GM18858 (cell line): Measurements from ENCODE around the gene CEP350.
A peak's percentile ranks its signal among the peaks of the same experiment; 100 is the strongest.
"Not testable (repeated sequence)": the region's sequence is repeated elsewhere in the genome, so short reads cannot be mapped to it uniquely, and the experiment has no call there.

Experiments
- ATAC-seq: cut with Tn5 transposase; IDR thresholded peaks from one replicate; pipeline ENCODE4 v1.9.1; 2021; ENCODE audit not compliant: unreplicated experiment

CEP350 gene

GRCh38 chr1:179990847-179991246 is 36.2 kb downstream of the CEP350 start:
- ATAC-seq, result no peak

DNA sequence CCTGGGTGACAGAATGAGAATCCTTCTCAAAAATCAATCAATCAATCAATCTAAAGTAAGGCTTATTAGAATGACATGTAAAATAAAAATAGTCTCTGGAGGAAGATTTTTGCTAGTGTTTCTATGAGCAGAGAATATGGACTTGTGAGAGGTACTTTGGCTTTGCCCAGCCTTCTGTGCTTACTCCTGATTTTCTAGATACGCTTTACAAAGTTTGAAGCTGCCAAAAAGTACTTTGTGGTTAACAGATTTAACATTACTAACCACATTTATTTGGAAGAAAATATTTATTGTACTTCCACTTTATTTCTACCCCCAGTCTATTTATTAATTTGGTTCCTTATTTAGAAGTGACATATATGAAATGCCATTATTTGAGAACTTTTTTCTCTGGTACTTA is 41.0 kb downstream of the CEP350 start:
- ATAC-seq, result no peak

GRCh38 chr1:179996099-179996498 is 41.5 kb downstream of the CEP350 start:
- peak; percentile 79 for ATAC-seq

GRCh38 chr1:180000575-180000974 is 46.0 kb downstream of the CEP350 start:
- no peak for ATAC-seq

GRCh38 chr1:180002437-180002836 is 47.8 kb downstream of the CEP350 start:
- ATAC-seq, result no peak

DNA sequence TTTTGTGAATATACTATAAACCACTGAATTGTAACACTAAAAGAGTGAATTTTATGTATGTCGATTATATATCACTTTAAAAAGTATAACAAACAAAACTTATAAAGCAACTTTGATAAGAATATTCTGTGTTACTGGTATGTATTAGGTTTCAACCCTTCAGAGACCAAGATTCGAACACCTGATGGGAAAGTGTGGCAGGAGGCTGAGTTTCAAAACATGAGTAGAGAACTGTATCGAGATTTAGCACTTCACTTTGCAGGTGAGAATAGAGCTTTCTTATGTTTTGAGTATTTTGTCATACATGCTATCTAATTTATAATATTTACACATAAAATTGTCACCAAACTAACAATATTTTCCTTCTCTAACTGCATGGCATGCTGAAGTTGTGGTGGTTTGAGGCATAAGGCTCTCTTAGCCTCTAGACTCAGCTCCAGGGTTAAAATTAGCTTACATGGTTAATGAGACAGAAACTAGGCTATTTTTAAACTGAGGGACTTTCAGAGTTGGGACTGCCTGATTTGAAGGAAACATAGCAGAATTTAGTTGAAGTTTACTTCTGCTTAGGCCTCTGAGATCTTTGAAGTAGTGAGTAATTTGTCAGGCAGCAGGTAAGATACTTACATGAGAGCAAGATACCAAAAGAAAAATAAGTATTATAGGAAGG is 48.6 kb downstream of the CEP350 start:
- peak; percentile 82 for ATAC-seq

GRCh38 chr1:180006762-180007161 is 52.2 kb downstream of the CEP350 start:
- ATAC-seq, result not testable (repeated sequence)

DNA sequence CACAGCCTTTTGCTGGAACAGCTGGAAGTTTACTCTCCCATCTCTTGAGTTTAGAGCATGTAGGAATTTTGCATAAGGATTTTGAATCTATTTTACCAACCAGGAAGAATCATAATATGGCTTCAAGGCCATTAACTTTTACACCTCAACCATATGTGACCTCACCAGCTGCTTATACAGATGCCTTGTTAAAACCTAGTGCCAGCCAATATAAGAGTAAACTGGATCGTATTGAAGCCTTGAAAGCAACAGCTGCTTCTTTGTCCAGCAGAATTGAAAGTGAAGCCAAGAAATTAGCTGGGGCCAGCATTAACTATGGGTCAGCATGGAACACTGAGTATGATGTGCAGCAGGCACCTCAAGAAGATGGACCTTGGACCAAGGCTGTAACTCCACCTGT is 65.4 kb downstream of the CEP350 start:
- no peak for ATAC-seq

DNA sequence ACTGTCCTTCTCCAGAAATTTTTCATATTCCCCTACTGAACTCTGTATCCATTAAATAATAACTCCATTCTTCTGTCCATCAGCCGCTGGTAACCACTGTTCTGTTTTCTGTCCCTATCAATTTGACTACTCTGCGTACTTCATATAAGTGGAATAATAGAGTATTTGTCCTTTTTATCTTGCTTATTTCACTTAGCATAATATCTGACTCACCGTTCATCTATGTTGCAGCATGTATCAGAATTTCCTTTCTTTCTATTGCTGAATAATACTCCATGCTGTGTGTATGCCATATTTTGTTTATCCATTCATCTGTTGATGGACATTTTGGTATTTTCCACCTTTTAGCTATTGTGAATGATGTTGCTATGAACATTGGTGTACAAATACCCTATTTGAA is 71.9 kb downstream of the CEP350 start:
- ATAC-seq, result no peak

- ATAC-seq, result no peak
Measured at GRCh38 chr1:180027949-180028445, 73.4 kb downstream of the CEP350 start.

DNA sequence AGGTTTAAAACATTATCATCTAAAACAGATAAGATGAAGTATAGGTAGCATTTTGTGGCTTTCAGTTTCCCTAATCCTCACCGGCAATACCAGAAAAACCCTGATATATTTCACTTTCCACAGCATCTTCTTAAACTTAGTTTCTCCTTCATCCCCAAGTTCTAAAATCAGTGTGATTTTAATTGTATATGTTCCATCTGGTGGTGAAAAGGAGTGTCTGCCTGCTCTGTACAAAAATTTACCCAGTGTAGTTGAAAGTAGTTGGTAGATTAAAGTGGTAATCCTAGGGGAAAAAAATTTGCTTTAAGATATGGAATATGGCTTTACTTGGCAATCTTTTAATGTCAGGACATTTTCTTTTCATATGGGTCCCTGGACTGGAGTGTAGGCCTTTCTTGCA is 74.3 kb downstream of the CEP350 start:
- no peak for ATAC-seq

DNA sequence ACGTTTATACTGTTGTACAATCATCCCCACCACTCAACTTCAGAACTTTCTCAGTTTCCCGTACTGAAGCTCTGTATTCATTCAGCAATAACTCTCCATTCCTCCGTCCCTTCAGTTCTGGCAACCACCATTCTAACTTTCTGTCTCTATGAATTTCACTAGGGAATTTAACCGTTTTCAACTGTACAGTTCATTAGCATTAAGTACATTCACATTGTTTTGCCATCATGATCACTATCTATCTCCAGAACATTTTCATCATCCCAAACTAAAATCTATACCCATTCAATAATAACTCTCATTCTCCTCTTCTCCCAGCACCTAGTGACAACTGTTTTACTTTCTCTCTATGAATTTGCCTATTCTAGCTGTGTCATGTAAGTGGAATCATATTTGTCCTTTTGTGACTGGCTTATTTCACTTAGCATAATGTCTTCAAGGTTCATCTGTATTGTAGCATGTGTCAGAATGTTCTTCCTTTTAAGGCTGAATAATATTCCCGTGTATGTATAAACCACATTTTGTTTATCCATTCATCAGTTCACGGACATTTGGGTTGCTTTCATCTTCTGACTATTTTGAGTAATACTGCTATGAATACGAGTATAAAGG is 75.0 kb downstream of the CEP350 start:
- no peak for ATAC-seq

DNA sequence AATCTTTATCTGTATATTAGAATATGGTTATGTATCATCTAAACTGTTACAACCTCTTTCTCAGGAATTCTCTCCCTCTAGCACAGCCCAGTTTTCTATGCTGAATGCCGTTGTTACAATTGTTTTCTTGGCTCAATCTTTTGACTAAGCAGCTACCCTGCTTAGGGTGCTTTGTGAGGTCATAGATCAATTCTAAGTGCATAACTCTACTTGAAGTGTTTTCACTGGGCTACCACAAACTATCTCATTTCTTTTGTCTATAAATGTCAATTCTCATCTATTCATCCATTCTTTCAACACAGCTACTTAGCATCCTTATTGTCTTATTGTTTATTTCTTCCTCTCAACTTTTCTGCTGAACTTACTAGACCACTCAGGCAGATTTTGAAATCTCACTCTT is 77.1 kb downstream of the CEP350 start:
- ATAC-seq, result no peak

GRCh38 chr1:180033390-180033789 is 78.8 kb downstream of the CEP350 start:
- ATAC-seq, result no peak

DNA sequence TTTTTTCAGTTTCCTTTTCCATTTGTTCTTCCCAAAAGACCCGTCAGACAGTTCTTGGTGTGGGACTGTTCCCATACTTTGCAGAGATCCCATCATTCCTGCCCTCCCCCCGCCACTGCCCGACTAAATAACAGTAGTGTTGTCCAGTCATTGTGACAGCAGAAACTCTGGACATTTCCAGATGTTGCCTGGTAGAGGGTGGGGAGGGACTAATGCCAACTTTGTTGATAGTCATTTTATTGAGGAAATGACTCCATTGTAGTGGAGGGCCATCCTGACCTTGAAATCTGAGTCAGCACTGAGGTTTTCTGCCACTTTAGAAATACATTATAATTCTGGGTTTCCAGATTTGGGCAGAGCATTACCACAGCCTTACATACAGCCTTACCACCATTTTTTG is 85.4 kb downstream of the CEP350 start:
- ATAC-seq, result no peak

- no peak for ATAC-seq
Measured at GRCh38 chr1:180041582-180041981, 87.0 kb downstream of the CEP350 start.

GRCh38 chr1:180042988-180043622 is 88.5 kb downstream of the CEP350 start:
- no peak for ATAC-seq

DNA sequence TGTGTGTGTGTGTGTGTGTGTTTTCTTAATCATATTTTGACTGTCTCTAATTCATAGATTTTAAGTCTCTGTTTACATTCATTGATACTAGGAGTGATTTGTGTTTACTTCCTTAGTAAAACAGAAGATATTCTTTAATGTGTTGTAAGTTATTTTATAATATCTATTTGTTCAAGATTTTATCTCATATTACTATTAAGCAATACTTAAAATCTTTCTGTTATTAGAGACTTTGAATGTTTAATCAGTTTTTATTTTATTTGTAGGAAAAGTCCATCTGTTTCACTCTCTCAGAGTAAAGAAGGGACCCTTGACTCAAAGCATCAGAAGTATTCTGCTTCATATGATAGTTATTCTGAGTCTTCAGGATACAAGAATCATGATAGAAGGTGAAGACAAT is 89.2 kb downstream of the CEP350 start:
- no peak for ATAC-seq

- no peak for ATAC-seq
Measured at GRCh38 chr1:180046674-180047073, 92.1 kb downstream of the CEP350 start.

- ATAC-seq, result no peak
Measured at GRCh38 chr1:180053594-180054567, 99.3 kb downstream of the CEP350 start.

GRCh38 chr1:180057883-180058396 is 103.3 kb downstream of the CEP350 start:
- ATAC-seq, result no peak
